Suprapubic skin (tissue), 4 donors: ENCODE data around the gene PMEPA1. TPM values are rescaled to one million over a fixed set of nuclear protein-coding genes. Genes with fewer than 3 reads are reported as not detected.
A peak's percentile ranks its signal among the peaks of the same experiment; 100 is the strongest.

ENCODE experiments used
- DNase-seq, 2 donors: peaks; one replicate each; pipeline ENCODE4 v3.0.0-alpha.2; 2019; ENCODE audit warnings: low spot score in 2 of 2
- H3K27ac ChIP-seq: fragments of 200-600 bp; sonication (generic); one replicate; pipeline ENCODE4 v1.5.1; 2019
- H3K27me3 ChIP-seq: fragments of 200-600 bp; sonication (generic); one replicate; pipeline ENCODE4 v1.5.1; 2019
- H3K36me3 ChIP-seq: fragments of 200-600 bp; sonication (generic); one replicate; pipeline ENCODE4 v1.5.1; 2019
- H3K4me1 ChIP-seq: fragments of 200-600 bp; sonication (generic); one replicate; pipeline ENCODE4 v1.5.1; 2019
- H3K4me3 ChIP-seq: fragments of 200-600 bp; sonication (generic); one replicate; pipeline ENCODE4 v1.5.1; 2019; ENCODE audit warnings: mild to moderate bottlenecking
- H3K9me3 ChIP-seq: fragments of 200-600 bp; sonication (generic); one replicate; pipeline ENCODE4 v1.5.1; 2019
- CTCF ChIP-seq, 2 donors: fragments of 200-600 bp in 1 of 2; fragments of 450-650 bp in 1 of 2; sonication (generic) in 1 of 2; IDR thresholded peaks; one replicate each; pipeline ENCODE4 v1.5.1; 2016 to 2019; ENCODE audit warnings: antibody characterized with exemption in 2 of 2, mild to moderate bottlenecking in 1 of 2, moderate library complexity in 1 of 2
- EP300 ChIP-seq: sonication (generic); formaldehyde crosslinking; IDR thresholded peaks from one replicate; pipeline ENCODE4 v1.6.1; 2017; ENCODE audit warnings: antibody characterized with exemption
- POLR2A ChIP-seq, 2 donors: fragments of 450-650 bp; IDR thresholded peaks; one replicate each; pipeline ENCODE4 v1.6.1; 2017; ENCODE audit warnings: antibody characterized with exemption in 2 of 2, mild to moderate bottlenecking in 2 of 2, moderate library complexity in 2 of 2
- POLR2AphosphoS5 ChIP-seq, 3 donors: sonication (generic); formaldehyde crosslinking; IDR thresholded peaks; one replicate each; pipeline ENCODE4 v1.6.1; 2017; ENCODE audit warnings: antibody characterized with exemption in 3 of 3
- WGBS: methylation state at CpG from one replicate; pipeline ENCODE4 v1.1.5; 2018; 5-methylcytosine and 5-hydroxymethylcytosine counted together
- total RNA-seq, 4 donors: library from RNA; depleted of rRNA; stranded (reverse); fragments of >200 nt; gene quantifications; one replicate each; pipeline ENCODE4 v1.1.0, GENCODE V29; 2016

Gene PMEPA1
- total RNA-seq, 4 donors from 2014 or later, result 9.5 to 20.4 (median 16.2) TPM

GRCh38 chr20:57718490-57719009, 8.7 kb upstream of the PMEPA1 start:
- peak; percentile 98 to 99 for DNase-seq
- Histone ChIP-seq H3K4me3 (peak overlapping the region; percentile 39), H3K36me3 (no peaks in the 10 kb centered on the region), H3K9me3 (no peaks in the 10 kb centered on the region), H3K27me3 (no peaks in the 10 kb centered on the region), H3K27ac (no peak overlapping the region), H3K4me1 (peaks cover 33% of the 10 kb centered on the region)
- WGBS, result under 1% methylated on average over 11 of the region's 31 CpGs
- TF ChIP-seq EP300, result no peak
- peak in 1 of 3 donors; percentile 54 for TF ChIP-seq POLR2AphosphoS5 (IDR thresholded peaks at IDR 0.05)

GRCh38 chr20:57717797-57718196, 8.0 kb upstream of the PMEPA1 start:
- DNase-seq, result no peak
- no peak overlapping the region for H3K27ac ChIP-seq
- H3K9me3 ChIP-seq, result no peaks in the 10 kb centered on the region
- no peak overlapping the region for H3K4me3 ChIP-seq
- no peaks in the 10 kb centered on the region for H3K27me3 ChIP-seq
- 46% methylated on average over 11 of the region's 11 CpGs for whole genome bisulfite sequencing
- peaks cover 40% of the 10 kb centered on the region for H3K4me1 ChIP-seq
- TF ChIP-seq POLR2AphosphoS5 (IDR thresholded peaks at IDR 0.05) (no peak), CTCF (IDR thresholded peaks at IDR 0.05) (no peak), EP300 (no peak), POLR2A (IDR thresholded peaks at IDR 0.05) (no peak)
- H3K36me3 ChIP-seq, result no peaks in the 10 kb centered on the region

- H3K36me3 ChIP-seq, result no peaks in the 10 kb centered on the region
- no peak overlapping the region for H3K4me3 ChIP-seq
- 82% methylated on average over 3 of the region's 3 CpGs for WGBS
- H3K4me1 ChIP-seq, result peaks cover 48% of the 10 kb centered on the region
- H3K27me3 ChIP-seq, result no peaks in the 10 kb centered on the region
- H3K9me3 ChIP-seq, result no peaks in the 10 kb centered on the region
- no peak overlapping the region for H3K27ac ChIP-seq
- TF ChIP-seq CTCF (IDR thresholded peaks at IDR 0.05) (no peak), EP300 (no peak), POLR2AphosphoS5 (IDR thresholded peaks at IDR 0.05) (no peak), POLR2A (IDR thresholded peaks at IDR 0.05) (no peak)
- DNase-seq, result no peak
These were observed 7.1 kb upstream of the PMEPA1 start for GRCh38 chr20:57716901-57717300.

- DNase-seq, result no peak
- Histone ChIP-seq H3K27ac (no peak overlapping the region), H3K4me1 (peaks cover 55% of the 10 kb centered on the region), H3K36me3 (no peaks in the 10 kb centered on the region), H3K4me3 (no peak overlapping the region), H3K9me3 (no peaks in the 10 kb centered on the region), H3K27me3 (no peaks in the 10 kb centered on the region)
- no peak for TF ChIP-seq POLR2AphosphoS5 (IDR thresholded peaks at IDR 0.05)
- no peak for TF ChIP-seq CTCF (IDR thresholded peaks at IDR 0.05)
- TF ChIP-seq POLR2A (IDR thresholded peaks at IDR 0.05), result no peak
- no peak for TF ChIP-seq EP300
- 38% methylated on average over 3 of the region's 3 CpGs for WGBS
These were observed 6.4 kb upstream of the PMEPA1 start for GRCh38 chr20:57716202-57716601.

GRCh38 chr20:57715268-57715904, 5.6 kb upstream of the PMEPA1 start:
- no peaks in the 10 kb centered on the region for H3K9me3 ChIP-seq
- H3K4me3 ChIP-seq, result no peak overlapping the region
- peaks cover 64% of the 10 kb centered on the region for H3K4me1 ChIP-seq
- DNase-seq, result no peak
- 90% methylated on average over 13 of the region's 15 CpGs for WGBS
- no peak for TF ChIP-seq POLR2A (IDR thresholded peaks at IDR 0.05)
- no peak for TF ChIP-seq POLR2AphosphoS5 (IDR thresholded peaks at IDR 0.05)
- TF ChIP-seq CTCF (IDR thresholded peaks at IDR 0.05), result no peak
- TF ChIP-seq EP300, result no peak
- no peaks in the 10 kb centered on the region for H3K27me3 ChIP-seq
- no peaks in the 10 kb centered on the region for H3K36me3 ChIP-seq
- H3K27ac ChIP-seq, result no peak overlapping the region
